Heart left ventricle (tissue), 13 donors: ENCODE data around the gene CNTD1.

Source experiments
- CTCF ChIP-seq, 12 donors: fragments of 200-600 bp; sonication (generic) in 4 of 12; IDR thresholded peaks; one replicate each; pipeline versions ENCODE4 v1.5.0 to v1.8.0; 2018 to 2022; ENCODE audit warnings: antibody characterized with exemption in 12 of 12, mild to moderate bottlenecking in 5 of 12
- POLR2A ChIP-seq, 2 donors: fragments of 450-650 bp; IDR thresholded peaks; one replicate each; pipeline ENCODE4 v1.6.1; 2017; ENCODE audit warnings: antibody characterized with exemption in 2 of 2, mild to moderate bottlenecking in 2 of 2, moderate library complexity in 2 of 2
- donor health status: ischemic (EF 13 %, LVEDD 7.1; RV severe dilation, severe dysfunction).
- donor health status: DM: no; HTN: yes; CAD: no.
- donor health status: DM: no; HTN: no; CAD: no.
- donor health status: ischemic (EF 25% LVEDD 6.9; RV normal size, moderate dysfunction).
- donor health status: ischemic (EF 25% LVEDD 5.7; RV mildly dilated, moderate dysfunction).
- donor health status: ischemic (EF 35%, LVEDD 5.7; RV mildly dilated, moderate dysfunction).
- donor health status: nonischemic (EF 11% LVEDD 7.7; RV severe dilation, severe dysfunction).
- donor health status: DM: yes; HTN: yes; CAD: no.
- donor health status: PGD.
- donor health status: ischemic (EF 29% LVEDD 5.4; RV normal size, mild dysfunction).
- donor health status: nonischemic (EF 23%, LVEDD 6.1; RV moderate dilation, normal function).

- TF ChIP-seq CTCF (IDR thresholded peaks at IDR 0.05) (no peak), POLR2A (IDR thresholded peaks at IDR 0.05) (no peak)
Observed at GRCh38 chr17:42846594-42847280, 48.1 kb downstream of the CNTD1 start.
